GM12872 (cell line): ENCODE results near the gene DLEU7.

ENCODE experiments used
- TF ChIP-seq, protein P1 (sequence below): IDR thresholded peaks from 3 replicates; pipeline ENCODE4 v1.5.1; 2011; ENCODE audit warnings: low read depth, mild to moderate bottlenecking, low read length, moderate library complexity; ENCODE audit not compliant: insufficient read depth

Gene DLEU7

DNA sequence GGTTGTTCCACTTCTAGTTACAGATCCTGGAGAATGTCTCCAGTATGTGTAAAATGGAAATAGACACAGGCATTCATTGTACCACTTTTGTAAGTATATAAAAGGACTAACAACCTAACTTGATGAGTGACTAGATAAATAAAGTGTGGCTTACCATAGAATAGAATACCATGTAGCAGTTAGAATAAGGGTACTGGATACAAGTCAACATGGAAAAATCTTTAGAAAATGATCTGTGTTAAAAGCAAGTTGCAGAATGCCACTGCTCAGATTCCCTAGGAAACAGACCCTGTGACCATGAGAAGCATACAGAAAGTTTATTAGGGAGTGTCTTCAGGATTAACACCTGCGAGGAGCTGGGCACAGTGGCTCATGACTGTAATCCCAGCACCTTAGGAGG lies 40.2 kb upstream of the DLEU7 start:
- TF ChIP-seq, protein P1, sequence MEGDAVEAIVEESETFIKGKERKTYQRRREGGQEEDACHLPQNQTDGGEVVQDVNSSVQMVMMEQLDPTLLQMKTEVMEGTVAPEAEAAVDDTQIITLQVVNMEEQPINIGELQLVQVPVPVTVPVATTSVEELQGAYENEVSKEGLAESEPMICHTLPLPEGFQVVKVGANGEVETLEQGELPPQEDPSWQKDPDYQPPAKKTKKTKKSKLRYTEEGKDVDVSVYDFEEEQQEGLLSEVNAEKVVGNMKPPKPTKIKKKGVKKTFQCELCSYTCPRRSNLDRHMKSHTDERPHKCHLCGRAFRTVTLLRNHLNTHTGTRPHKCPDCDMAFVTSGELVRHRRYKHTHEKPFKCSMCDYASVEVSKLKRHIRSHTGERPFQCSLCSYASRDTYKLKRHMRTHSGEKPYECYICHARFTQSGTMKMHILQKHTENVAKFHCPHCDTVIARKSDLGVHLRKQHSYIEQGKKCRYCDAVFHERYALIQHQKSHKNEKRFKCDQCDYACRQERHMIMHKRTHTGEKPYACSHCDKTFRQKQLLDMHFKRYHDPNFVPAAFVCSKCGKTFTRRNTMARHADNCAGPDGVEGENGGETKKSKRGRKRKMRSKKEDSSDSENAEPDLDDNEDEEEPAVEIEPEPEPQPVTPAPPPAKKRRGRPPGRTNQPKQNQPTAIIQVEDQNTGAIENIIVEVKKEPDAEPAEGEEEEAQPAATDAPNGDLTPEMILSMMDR: no peak

DNA sequence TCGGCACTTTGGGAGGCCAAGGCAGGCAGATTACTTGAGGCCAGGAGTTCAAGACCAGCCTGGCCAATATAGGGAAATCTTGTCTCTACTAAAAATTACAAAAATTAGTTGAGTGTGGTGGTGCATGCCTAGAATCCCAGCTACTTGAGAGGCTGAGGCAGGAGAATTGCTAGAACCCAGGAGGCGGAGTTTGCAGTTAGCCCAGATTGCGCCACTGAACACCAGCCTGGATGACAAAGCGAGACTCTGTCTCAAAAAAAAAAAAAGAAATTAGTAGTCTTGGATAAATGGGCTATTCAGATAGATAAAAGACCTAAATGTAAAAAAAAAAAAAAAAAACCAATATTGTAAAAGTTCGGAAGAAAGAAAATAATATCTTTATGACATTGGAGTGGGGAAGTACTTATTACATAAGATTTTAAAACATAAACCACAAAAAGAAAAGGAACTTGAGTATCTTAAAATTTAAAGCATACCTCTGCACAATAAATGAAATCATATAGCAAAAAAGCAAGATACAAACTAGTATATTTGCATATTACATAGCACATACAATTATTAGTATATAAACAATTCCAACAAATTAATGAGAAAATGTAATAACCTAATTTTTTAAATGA lies 39.4 kb upstream of the DLEU7 start:
- TF ChIP-seq, protein P1: no peak

DNA sequence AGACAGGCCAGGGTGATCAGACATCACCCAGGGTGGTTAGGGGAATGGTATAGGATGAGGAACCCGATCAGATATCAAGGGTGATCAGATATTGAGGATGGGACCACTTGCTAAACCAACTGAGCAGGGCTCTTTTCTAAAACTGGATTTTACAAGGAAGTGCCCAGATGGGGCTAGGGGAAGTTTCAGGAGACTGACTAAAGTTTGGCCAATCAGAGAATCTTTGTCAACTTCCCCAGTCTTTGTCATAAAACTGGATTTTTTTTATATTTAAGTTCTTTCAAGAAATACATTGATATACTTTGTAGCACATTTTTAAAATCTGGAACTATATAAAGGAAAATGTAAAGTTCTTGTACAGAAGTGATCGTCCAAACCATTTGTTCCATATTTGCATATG lies 30.5 kb upstream of the DLEU7 start:
- TF ChIP-seq, protein P1: no peak

DNA sequence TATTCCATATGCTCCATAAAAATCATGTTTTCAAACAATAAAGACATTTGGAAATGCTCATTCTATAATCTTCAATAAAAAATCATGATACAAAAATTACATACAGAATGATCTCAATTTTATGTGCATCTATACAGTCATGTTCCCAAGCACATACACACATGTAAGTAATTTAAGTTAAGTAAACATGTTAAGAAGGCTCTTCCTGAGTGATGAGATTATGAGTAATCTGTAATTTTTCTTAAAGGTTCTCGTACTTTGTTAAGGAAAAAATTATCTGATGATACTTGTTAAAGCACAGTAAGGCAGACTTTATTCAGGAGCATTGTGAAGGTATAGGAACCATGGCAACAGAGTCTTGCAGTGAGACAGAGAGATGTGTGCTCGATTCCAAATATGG lies 30.0 kb upstream of the DLEU7 start:
- TF ChIP-seq, protein P1: no peak

DNA sequence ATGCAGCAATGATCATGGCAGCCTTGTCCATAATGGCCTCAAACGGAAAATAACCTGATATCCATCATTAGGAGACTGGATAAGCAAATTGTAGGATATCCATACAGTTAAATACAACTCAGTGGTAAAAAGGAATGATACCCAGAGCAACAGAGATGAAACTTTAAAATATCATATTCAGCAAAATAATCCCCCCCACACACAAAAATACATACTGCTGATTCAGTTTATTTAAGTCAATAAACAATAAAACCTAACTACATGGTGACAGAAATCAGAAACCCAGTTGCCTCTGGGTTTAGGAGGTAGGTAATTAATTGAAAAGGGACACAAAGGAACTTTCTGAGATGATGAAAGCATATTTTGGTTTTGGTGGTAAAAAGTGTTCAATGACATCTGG lies 27.9 kb upstream of the DLEU7 start:
- TF ChIP-seq, protein P1: no peak

DNA sequence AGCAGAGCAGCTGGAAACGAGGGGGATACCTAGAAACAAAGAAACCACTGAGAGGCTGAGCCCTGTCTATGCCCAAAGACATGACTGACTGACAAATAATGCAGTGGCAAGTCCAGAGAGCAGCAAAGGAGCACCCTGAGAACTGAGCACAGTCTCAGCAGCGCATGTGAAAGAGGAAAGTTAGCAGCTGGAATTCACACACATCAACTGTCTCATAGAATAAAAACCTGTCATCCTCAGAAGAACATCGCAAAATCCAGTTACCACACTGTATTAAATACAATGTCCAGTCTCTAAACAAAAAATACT lies 24.1 kb upstream of the DLEU7 start:
- TF ChIP-seq, protein P1: no peak

DNA sequence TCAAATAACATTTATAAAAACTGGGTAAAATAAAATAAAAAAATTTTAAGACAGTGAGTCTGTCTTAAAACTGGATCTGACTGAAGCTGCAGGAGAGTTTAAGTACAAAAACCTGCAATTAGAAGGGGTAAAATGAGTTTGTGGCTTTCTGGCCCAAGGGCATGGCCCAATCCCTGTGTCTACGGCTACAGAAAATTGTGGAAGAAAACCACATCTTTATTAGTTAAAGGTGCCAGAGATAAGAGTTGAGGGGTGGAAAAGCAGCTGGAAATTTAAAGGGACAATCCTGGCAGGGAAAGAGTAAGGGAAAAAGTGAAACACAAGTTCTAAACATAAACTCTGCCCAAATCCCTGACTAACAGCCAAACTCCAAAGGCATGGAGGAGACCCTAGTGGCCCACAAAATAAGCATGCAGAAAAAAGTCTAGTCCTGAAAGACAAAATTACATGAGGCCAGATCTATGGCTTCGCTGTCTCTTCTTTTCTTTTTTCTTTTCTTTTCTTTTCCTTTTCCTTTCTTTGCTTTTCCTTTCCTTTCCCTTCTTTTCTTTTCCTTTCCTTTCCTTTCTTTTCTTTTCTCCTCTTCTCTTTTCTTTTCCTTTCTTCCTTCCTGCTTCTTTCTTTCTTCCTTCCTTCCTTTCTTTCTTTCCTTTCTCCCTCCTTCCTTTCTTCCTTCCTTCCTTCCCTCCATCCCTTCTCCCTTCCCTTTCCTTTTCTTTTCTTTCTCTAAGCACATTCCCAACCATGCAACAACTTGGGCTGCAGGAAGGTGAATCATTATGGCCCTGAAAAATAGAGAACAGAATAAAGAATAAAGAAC lies 23.5 kb upstream of the DLEU7 start:
- TF ChIP-seq, protein P1: no peak
